Peyer's patch (tissue), 4 donors: ENCODE results near the gene GABBR2.

Experiments used
- CTCF ChIP-seq, 6 experiments: fragments of 450-650 bp in 4 of 6; fragments of 200-600 bp in 2 of 6; sonication (generic) in 1 of 6; IDR thresholded peaks; one replicate each; pipeline ENCODE4 v1.5.1; 2017 to 2019; ENCODE audit warnings: antibody characterized with exemption in 6 of 6, mild to moderate bottlenecking in 3 of 6, moderate library complexity in 1 of 6
- POLR2A ChIP-seq, 2 donors: fragments of 450-650 bp; IDR thresholded peaks; one replicate each; pipeline ENCODE4 v1.5.1; 2017; ENCODE audit warnings: antibody characterized with exemption in 2 of 2, mild to moderate bottlenecking in 2 of 2, moderate library complexity in 2 of 2

DNA sequence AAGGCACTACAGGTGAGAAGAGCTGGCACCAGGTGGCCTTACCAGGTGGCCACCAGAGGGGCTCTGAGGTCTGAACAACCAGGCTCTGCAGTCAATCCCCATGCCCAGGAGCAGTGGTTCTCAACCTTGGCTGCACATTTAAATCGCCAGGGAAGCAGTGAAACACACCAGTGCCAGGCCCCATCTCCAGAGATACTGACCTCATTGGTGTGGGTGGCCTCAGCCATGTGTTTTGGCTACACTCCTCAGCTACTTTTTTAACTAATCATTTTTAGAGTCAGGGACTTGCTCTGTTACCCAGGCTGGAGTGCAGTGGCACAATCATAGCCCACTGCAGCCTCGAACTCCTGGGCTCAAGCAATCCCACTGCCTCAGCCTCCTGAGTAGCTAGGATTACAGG is 56.0 kb downstream of the GABBR2 start:
- TF ChIP-seq CTCF (IDR thresholded peaks at IDR 0.05) (no peak), POLR2A (IDR thresholded peaks at IDR 0.05) (no peak)
